ENCODE data around the gene NOTCH1.

GRCh38 chr9:136529516-136530460 is 16.1 kb downstream of the NOTCH1 start:
- no peak for TF ChIP-seq CSDC2 (CRISPR knock-in tag; IDR thresholded peaks at IDR 0.05)
- no peak for TF ChIP-seq GLIS3 (CRISPR knock-in tag; IDR thresholded peaks at IDR 0.05)
- TF ChIP-seq TOX (CRISPR knock-in tag; IDR thresholded peaks at IDR 0.05; ENCODE audit: borderline replicate concordance): no peak
- no peak for TF ChIP-seq ISL1 (CRISPR knock-in tag; IDR thresholded peaks at IDR 0.05)
- TF ChIP-seq ZNF70 (CRISPR knock-in tag; IDR thresholded peaks at IDR 0.05): no peak
- TF ChIP-seq TCF4 (CRISPR knock-in tag; IDR thresholded peaks at IDR 0.05; ENCODE audit: borderline replicate concordance): no peak
- TF ChIP-seq RARB (CRISPR knock-in tag; IDR thresholded peaks at IDR 0.05): no peak
- no peak for TF ChIP-seq ZFP30 (CRISPR knock-in tag; IDR thresholded peaks at IDR 0.05)
- TF ChIP-seq ZC3H10 (CRISPR knock-in tag; IDR thresholded peaks at IDR 0.05): no peak
- TF ChIP-seq SNAI2 (CRISPR knock-in tag; IDR thresholded peaks at IDR 0.05): no peak
- TF ChIP-seq BACH2 (CRISPR knock-in tag; IDR thresholded peaks at IDR 0.05; ENCODE audit: borderline replicate concordance): no peak
- TF ChIP-seq ZFP3 (CRISPR knock-in tag; IDR thresholded peaks at IDR 0.05): no peak
- no peak for TF ChIP-seq PATZ1 (CRISPR knock-in tag; IDR thresholded peaks at IDR 0.05; ENCODE audit: borderline replicate concordance)
- TF ChIP-seq OSR1 (CRISPR knock-in tag; IDR thresholded peaks at IDR 0.05): no peak

Measured in SK-N-SH treated with all-trans-retinoic acid at 6 μM for 48 hours (cell line).